Raji (cell line): ENCODE data around the gene FOXL1.

ENCODE experiments used
- POLR2A ChIP-seq: IDR thresholded peaks from 2 replicates; pipeline ENCODE4 v1.6.1; 2011; ENCODE audit warnings: low read depth, low read length, control low read depth; ENCODE audit not compliant: insufficient read depth

FOXL1 gene

DNA sequence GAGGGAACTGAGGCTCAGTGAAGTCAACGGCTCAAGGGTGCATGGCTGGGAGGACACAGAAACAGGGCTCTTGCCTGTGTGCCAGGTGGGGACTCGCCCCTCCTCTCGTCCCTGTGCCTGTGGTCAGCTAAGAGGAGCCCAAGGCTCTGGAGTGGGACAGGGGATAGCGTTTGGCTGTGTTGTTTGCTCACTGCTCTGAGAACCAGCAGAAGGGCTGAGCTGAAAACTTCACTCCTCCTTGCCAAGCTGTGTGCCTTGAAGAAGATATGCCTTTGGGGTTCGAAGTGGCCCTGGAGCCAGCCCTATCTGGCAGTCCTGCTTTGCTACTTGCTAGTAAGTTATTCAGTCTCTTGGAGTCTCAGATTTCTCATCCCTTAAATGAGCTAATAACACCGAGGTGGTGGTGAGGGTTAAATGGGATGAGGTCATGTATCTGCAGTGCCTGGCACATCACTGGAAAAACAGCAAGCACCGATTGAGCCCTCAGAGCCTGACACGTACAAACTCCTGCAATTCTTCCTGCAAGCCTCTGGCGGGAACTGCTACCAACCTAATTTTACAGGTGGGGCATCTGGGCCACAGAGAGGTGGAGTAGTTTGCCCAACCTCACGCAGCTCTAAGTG lies 17.7 kb downstream of the FOXL1 start:
- TF ChIP-seq POLR2A: no peak

- TF ChIP-seq POLR2A: no peak
Observed at GRCh38 chr16:86597126-86597879, 19.0 kb downstream of the FOXL1 start.

GRCh38 chr16:86597880-86598606 lies 19.7 kb downstream of the FOXL1 start:
- no peak for TF ChIP-seq POLR2A

- no peak for TF ChIP-seq POLR2A
Observed at GRCh38 chr16:86598607-86599565, 20.5 kb downstream of the FOXL1 start.

DNA sequence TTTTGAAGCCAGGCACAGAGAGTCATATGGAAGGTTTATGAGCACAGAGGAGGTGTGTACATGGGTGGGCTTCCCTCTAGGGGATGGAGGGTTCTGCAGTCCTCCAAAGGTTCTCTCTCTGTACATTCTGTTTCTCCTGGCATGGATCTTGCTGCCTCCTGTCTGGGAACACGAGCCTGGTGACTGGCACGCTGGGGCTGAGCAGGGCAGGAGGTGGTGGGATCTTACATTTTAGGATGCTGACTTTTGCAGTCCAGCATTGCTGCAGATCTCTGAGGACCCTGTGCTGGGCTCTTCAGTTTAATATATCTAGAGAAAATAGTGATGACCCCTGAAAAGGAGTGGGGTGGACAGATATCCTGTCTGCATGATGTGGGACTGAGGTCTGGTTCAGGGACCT lies 23.0 kb downstream of the FOXL1 start:
- no peak for TF ChIP-seq POLR2A

- TF ChIP-seq POLR2A: no peak
Observed at GRCh38 chr16:86602521-86602920, 24.2 kb downstream of the FOXL1 start.

- TF ChIP-seq POLR2A: no peak
Observed at GRCh38 chr16:86604436-86605193, 26.3 kb downstream of the FOXL1 start.

- TF ChIP-seq POLR2A: no peak
Observed at GRCh38 chr16:86605950-86606349, 27.6 kb downstream of the FOXL1 start.

DNA sequence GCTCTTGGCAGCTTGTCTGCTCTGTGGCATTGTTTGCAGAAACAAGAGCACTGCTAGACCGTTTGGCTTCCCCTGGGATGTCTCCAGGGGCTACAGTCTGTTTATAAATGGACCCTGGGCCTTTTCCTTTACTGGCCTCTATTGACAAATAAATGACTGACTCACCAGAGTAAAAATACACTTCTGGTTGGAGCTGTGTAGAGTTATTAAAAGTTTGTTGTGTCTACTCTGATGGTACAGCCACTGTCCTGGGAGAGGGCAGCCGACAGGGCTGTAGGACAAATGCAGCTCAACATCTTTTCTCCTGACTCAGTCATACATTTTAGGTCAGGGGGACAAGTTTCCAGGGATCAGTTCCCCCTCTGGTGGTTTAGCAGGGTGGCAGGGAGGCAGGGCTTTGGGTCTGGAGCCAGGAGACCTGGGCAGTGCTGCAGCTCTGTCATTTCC lies 30.0 kb downstream of the FOXL1 start:
- TF ChIP-seq POLR2A: no peak

GRCh38 chr16:86609115-86609514 lies 30.8 kb downstream of the FOXL1 start:
- TF ChIP-seq POLR2A: no peak

DNA sequence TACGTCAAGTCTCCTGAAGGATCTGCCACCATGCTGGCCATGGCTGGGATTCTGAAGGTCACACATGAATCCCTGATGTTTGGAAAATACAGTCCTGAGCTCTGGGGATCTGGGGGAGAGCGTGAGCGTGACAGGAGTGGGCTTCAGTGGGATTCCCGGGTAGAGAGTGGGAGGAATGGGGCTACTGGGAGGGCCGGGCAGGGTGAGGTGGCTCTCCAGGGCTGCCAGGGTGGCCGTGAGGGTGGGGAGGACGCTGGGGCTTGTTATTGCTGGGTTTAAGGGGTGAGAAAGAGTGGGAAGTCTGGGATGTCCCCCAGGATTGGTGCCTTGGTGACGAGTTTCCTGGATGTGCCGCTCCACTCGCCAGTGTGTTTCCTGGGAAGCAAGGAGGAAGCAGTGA lies 31.3 kb downstream of the FOXL1 start:
- no peak for TF ChIP-seq POLR2A

- no peak for TF ChIP-seq POLR2A
Observed at GRCh38 chr16:86610779-86611524, 32.6 kb downstream of the FOXL1 start.

DNA sequence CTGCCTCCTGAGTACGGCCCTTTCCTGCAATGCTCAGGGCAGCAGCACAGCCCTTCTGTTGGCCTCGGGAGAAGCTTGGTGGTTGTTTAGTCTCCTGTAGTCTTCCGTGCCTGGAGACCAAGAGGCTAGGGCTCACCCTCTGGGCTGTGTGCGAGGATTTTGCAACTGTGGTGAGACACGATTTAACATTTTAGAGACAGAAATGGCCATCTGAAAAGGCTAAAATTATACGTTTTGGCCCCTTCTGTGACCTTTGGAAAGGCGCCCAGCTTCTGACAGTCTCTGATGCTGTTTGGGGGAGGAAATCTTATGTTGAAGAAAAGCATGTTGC lies 33.1 kb downstream of the FOXL1 start:
- no peak for TF ChIP-seq POLR2A

- no peak for TF ChIP-seq POLR2A
Observed at GRCh38 chr16:86611941-86612340, 33.6 kb downstream of the FOXL1 start.
